Measurements from ENCODE around the gene TRRAP. TPM values are rescaled to one million over a fixed set of nuclear protein-coding genes. Genes with fewer than 3 reads are reported as not detected.

TRRAP gene
- total and polyA plus RNA-seq, 8 donors = 4.3 to 38.0 (median 15.7) TPM

DNA sequence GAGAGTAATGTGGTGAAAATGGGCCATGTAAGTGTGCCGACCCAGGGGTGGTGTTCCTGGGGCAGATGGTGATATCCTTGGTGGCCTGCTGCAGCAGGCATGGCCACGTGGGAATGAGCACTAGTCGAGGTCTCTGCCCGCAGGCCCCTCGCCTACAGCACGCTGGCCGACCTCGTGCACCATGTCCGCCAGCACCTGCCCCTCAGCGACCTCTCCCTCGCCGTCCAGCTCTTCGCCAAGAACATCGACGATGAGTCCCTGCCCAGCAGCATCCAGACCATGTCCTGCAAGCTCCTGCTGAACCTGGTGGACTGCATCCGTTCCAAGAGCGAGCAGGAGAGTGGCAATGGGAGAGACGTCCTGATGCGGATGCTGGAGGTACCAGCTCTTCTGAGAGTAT, 30.3 kb downstream of the TRRAP start:
- DNase-seq = no peak
- H3K27ac ChIP-seq = no peak overlapping the region
- no peaks in the 10 kb centered on the region for H3K4me1 ChIP-seq
- no peaks in the 10 kb centered on the region for H3K27me3 ChIP-seq
- H3K36me3 ChIP-seq = peaks cover 76 to 100% (median 100%) of the 10 kb centered on the region in 4 donors
- TF ChIP-seq, protein P1, sequence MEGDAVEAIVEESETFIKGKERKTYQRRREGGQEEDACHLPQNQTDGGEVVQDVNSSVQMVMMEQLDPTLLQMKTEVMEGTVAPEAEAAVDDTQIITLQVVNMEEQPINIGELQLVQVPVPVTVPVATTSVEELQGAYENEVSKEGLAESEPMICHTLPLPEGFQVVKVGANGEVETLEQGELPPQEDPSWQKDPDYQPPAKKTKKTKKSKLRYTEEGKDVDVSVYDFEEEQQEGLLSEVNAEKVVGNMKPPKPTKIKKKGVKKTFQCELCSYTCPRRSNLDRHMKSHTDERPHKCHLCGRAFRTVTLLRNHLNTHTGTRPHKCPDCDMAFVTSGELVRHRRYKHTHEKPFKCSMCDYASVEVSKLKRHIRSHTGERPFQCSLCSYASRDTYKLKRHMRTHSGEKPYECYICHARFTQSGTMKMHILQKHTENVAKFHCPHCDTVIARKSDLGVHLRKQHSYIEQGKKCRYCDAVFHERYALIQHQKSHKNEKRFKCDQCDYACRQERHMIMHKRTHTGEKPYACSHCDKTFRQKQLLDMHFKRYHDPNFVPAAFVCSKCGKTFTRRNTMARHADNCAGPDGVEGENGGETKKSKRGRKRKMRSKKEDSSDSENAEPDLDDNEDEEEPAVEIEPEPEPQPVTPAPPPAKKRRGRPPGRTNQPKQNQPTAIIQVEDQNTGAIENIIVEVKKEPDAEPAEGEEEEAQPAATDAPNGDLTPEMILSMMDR (IDR thresholded peaks at IDR 0.05) = no peak
- no peak for TF ChIP-seq EP300 (IDR thresholded peaks at IDR 0.05)
- no peak for TF ChIP-seq POLR2A (IDR thresholded peaks at IDR 0.05)
- TF ChIP-seq POLR2AphosphoS5 (IDR thresholded peaks at IDR 0.05) = no peak
- intact Hi-C loops (cut with DNase I; ENCODE audit: low total_unique reads) = no loop called here
- 91 to 97% (median 96%) methylated on average over 6 to 19 of the region's 19 CpGs for WGBS, 5 donors
- no peak overlapping the region for H3K4me3 ChIP-seq
- no peaks in the 10 kb centered on the region for H3K9me3 ChIP-seq

DNA sequence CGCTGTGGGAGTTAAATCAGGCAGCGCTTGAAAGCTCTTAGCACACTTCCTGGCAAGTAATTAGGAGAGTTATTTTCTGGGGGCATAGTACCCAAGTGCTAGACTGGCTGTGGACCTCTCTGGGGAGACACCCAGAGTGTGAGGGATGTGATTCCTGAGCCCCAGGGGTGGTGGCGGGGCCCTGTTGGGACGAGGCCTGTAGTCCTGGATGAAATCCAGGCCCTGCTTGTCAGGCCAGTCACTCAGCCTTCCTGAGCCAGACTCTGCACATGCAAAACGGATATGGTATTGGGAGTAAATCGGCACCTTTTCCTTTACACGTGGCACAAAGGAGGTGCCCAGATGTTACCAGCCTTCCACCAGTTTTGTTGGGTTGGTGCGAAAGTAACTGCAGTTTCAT, 31.2 kb downstream of the TRRAP start:
- 85 to 89% (median 86%) methylated on average over 8 of the region's 8 CpGs for WGBS, 5 donors
- TF ChIP-seq EP300 (IDR thresholded peaks at IDR 0.05) = no peak
- TF ChIP-seq POLR2A (IDR thresholded peaks at IDR 0.05) = no peak
- TF ChIP-seq, protein P1 (IDR thresholded peaks at IDR 0.05) = no peak
- no peak for TF ChIP-seq POLR2AphosphoS5 (IDR thresholded peaks at IDR 0.05)
- Histone ChIP-seq H3K4me1 (no peaks in the 10 kb centered on the region), H3K27me3 (no peaks in the 10 kb centered on the region), H3K27ac (no peak overlapping the region), H3K4me3 (no peak overlapping the region), H3K36me3 (peaks cover 74 to 100% (median 100%) of the 10 kb centered on the region in 4 donors), H3K9me3 (no peaks in the 10 kb centered on the region)
- DNase-seq = no peak
- intact Hi-C loops (cut with DNase I; ENCODE audit: low total_unique reads) = no loop called here

DNA sequence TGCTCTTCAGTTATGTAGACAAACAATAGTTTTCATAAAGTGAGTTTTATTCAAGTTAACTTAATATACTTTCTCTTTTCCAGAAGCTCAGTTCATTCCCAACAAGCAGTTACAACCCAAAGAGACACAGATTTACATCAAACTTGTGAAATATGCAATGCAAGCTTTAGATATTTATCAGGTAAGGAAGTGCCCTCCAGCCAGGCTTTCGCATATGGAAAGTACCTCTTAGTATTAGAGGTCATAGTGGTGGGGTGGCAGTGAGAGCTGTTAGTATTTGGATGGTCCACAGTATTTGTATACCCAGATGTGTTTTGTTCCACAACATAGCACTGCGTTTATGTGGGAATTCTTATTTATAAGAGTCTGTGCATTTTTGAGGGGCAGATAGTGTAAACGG, 32.1 kb downstream of the TRRAP start:
- no peaks in the 10 kb centered on the region for H3K9me3 ChIP-seq
- H3K36me3 ChIP-seq = peaks cover 65 to 100% (median 98%) of the 10 kb centered on the region in 4 donors
- H3K4me1 ChIP-seq = no peaks in the 10 kb centered on the region
- H3K27me3 ChIP-seq = no peaks in the 10 kb centered on the region
- no peak overlapping the region for H3K27ac ChIP-seq
- intact Hi-C loops (cut with DNase I; ENCODE audit: low total_unique reads) = no loop called here
- H3K4me3 ChIP-seq = no peak overlapping the region
- DNase-seq = no peak
- TF ChIP-seq, protein P1 (IDR thresholded peaks at IDR 0.05) = no peak
- 93 to 96% (median 94%) methylated on average over 3 of the region's 3 CpGs for WGBS, 5 donors

DNA sequence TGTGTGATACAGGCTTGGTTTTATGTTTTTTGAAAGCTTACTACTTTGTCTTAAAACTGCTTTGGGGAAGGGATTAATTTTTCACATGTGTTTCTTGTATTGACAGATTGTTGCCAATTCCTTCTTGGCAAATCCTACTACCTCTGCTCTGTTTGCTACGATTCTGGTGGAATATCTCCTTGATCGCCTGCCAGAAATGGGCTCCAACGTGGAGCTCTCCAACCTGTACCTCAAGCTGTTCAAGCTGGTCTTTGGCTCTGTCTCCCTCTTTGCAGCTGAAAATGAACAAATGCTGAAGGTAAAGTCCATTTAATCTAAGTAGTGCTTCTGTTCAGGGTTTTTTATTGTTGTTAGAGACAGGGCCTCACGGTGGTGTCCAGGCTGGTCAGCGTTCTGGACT, 33.6 kb downstream of the TRRAP start:
- 49 to 76% (median 62%) methylated on average over 5 of the region's 5 CpGs for WGBS, 5 donors
- no peak overlapping the region for H3K4me3 ChIP-seq
- no peaks in the 10 kb centered on the region for H3K9me3 ChIP-seq
- no peaks in the 10 kb centered on the region for H3K27me3 ChIP-seq
- DNase-seq = peak in 1 of 2 donors; percentile 37
- TF ChIP-seq, protein P1 (IDR thresholded peaks at IDR 0.05) = no peak
- no peak for TF ChIP-seq POLR2A (IDR thresholded peaks at IDR 0.05)
- no peak for TF ChIP-seq EP300 (IDR thresholded peaks at IDR 0.05)
- no peak for TF ChIP-seq POLR2AphosphoS5 (IDR thresholded peaks at IDR 0.05)
- intact Hi-C loops (cut with DNase I; ENCODE audit: low total_unique reads) = no loop called here
- H3K36me3 ChIP-seq = peaks cover 69 to 100% (median 98%) of the 10 kb centered on the region in 4 donors
- no peak overlapping the region for H3K27ac ChIP-seq
- H3K4me1 ChIP-seq = no peaks in the 10 kb centered on the region
